HCT116 (cell line): ENCODE measurements around the gene PDE4C. TPM values are rescaled to one million over a fixed set of nuclear protein-coding genes. Genes with fewer than 3 reads are reported as not detected.

Experiments used
- ATAC-seq: fragments of 200-7000 bp; cut with Tn5 transposase; 2 replicates; pipeline ENCODE4 v1.9.1; 2020; ENCODE audit warnings: mild to moderate bottlenecking, moderate library complexity
- BruUV-seq: library from RNA; stranded (reverse); fragments of 400-500 nt; replicated peaks from 2 replicates; lab custom pipeline; 2021; lab: Mats Ljungman, UMichigan
- CTCF ChIA-PET: fragments of 300-600 bp; sonication (Branson Sonifier 250); formaldehyde crosslinking; loops from one replicate; lab custom pipeline; 2021; ENCODE audit warnings: antibody characterized with exemption; lab: Charles Lee
- POLR2A ChIA-PET: fragments of 300-600, 350-600 bp; sonication (Branson Sonifier 250); formaldehyde crosslinking; loops from one replicate; lab custom pipeline; 2021; ENCODE audit warnings: antibody characterized with exemption; lab: Charles Lee
- RAD21 ChIA-PET, 2 experiments: fragments of 300-600 bp; sonication (Branson Sonifier 250); formaldehyde crosslinking; loops; one replicate each; lab custom pipeline; 2023; ENCODE audit warnings: low total read pairs in 2 of 2; ENCODE audit not compliant: uncharacterized antibody in 2 of 2, unreplicated experiment in 2 of 2, low non-redundant PET in 1 of 2; lab: Charles Lee
- DNase-seq: peaks from one replicate; pipeline ENCODE4 v3.0.0-alpha.2; 2010; ENCODE audit warnings: low read depth, low spot score
- H2AFZ ChIP-seq: fragments of 200-600 bp; shearing (Covaris generic), sonication (generic); 2 replicates; pipeline ENCODE4 v1.6.1; 2017; ENCODE audit warnings: low read depth, mixed run types, mixed read lengths, antibody characterized with exemption, low read length; ENCODE audit not compliant: poor library complexity, severe bottlenecking
- H3K27ac ChIP-seq: 2 replicates; pipeline ENCODE4 v1.5.1; 2012; ENCODE audit warnings: low read depth, low read length
- H3K27me3 ChIP-seq: fragments of 200-600 bp; sonication (generic); 2 replicates; pipeline ENCODE4 v1.6.1; 2016; ENCODE audit warnings: mixed run types, low read length, mixed read lengths; ENCODE audit not compliant: insufficient read depth
- H3K36me3 ChIP-seq, 2 experiments: fragments of 200-500 bp in 1 of 2; fragments of 200-600 bp in 1 of 2; sonication (Bioruptor generic) in 1 of 2; sonication (generic) in 1 of 2; 2 replicates each; pipeline versions ENCODE4 v1.5.1 to v1.6.1; 2014 to 2016; ENCODE audit warnings: low read length in 2 of 2, inconsistent platforms in 1 of 2, mixed read lengths in 1 of 2, mixed run types in 1 of 2; ENCODE audit not compliant: insufficient read depth in 2 of 2, control insufficient read depth in 1 of 2
- H3K4me1 ChIP-seq, 2 experiments: fragments of 200-600 bp in 1 of 2; sonication (generic) in 1 of 2; 2 replicates each; pipeline versions ENCODE4 v1.5.1 to v1.6.1; 2012 to 2017; ENCODE audit warnings: low read length in 2 of 2, inconsistent platforms in 1 of 2, mild to moderate bottlenecking in 1 of 2, mixed read lengths in 1 of 2, mixed run types in 1 of 2, moderate library complexity in 1 of 2; ENCODE audit not compliant: insufficient read depth in 2 of 2, control insufficient read depth in 1 of 2
- H3K4me2 ChIP-seq: fragments of 200-600 bp; sonication (generic); 2 replicates; pipeline ENCODE4 v1.6.1; 2017; ENCODE audit warnings: mixed run types, low read length, mixed read lengths
- H3K4me3 ChIP-seq, 2 experiments: fragments of 200-600 bp in 1 of 2; sonication (generic) in 1 of 2; replicated peaks in 1 of 2; 2 replicates each; pipeline ENCODE4 v1.5.1; 2011 to 2016; ENCODE audit warnings: low read length in 2 of 2, control low read depth in 1 of 2, low read depth in 1 of 2, mild to moderate bottlenecking in 1 of 2, mixed read lengths in 1 of 2, mixed run types in 1 of 2
- H3K79me2 ChIP-seq: fragments of 200-600 bp; sonication (generic); 2 replicates; pipeline ENCODE4 v1.6.1; 2017; ENCODE audit warnings: mild to moderate bottlenecking, mixed run types, low read length, moderate library complexity, mixed read lengths; ENCODE audit not compliant: insufficient read depth
- H3K9ac ChIP-seq: fragments of 200-600 bp; sonication (generic); 2 replicates; pipeline ENCODE4 v1.6.1; 2016; ENCODE audit warnings: low read length, mixed read lengths
- H3K9me2 ChIP-seq: fragments of 200-600 bp; sonication (generic), shearing (Covaris generic); 2 replicates; pipeline ENCODE4 v1.6.1; 2017; ENCODE audit warnings: mixed run types, mild to moderate bottlenecking, moderate library complexity; ENCODE audit not compliant: insufficient read depth
- H3K9me3 ChIP-seq, 2 experiments: fragments of 200-500 bp in 1 of 2; fragments of 200-600 bp in 1 of 2; sonication (Bioruptor generic) in 1 of 2; sonication (generic) in 1 of 2; 2 replicates each; pipeline ENCODE4 v1.6.1; 2014 to 2017; ENCODE audit warnings: low read length in 2 of 2, mixed read lengths in 2 of 2, inconsistent platforms in 1 of 2, low read depth in 1 of 2, mild to moderate bottlenecking in 1 of 2, mixed run types in 1 of 2, moderate library complexity in 1 of 2; ENCODE audit not compliant: control insufficient read depth in 1 of 2, insufficient read depth in 1 of 2
- H4K20me1 ChIP-seq: fragments of 200-600 bp; sonication (generic), shearing (Covaris generic); 2 replicates; pipeline ENCODE4 v1.6.1; 2017; ENCODE audit warnings: mixed run types, mild to moderate bottlenecking, moderate library complexity; ENCODE audit not compliant: insufficient read depth
- EGR1 ChIP-seq: IDR thresholded peaks from 2 replicates; pipeline ENCODE4 v1.6.1; 2012; ENCODE audit warnings: low read depth
- ELF1 ChIP-seq: IDR thresholded peaks from 2 replicates; pipeline ENCODE4 v1.6.1; 2012; ENCODE audit warnings: low read depth, borderline replicate concordance
- EZH2 ChIP-seq: fragments of 200-600 bp; sonication (generic); IDR thresholded peaks from 2 replicates; pipeline ENCODE4 v1.6.1; 2017; ENCODE audit warnings: antibody characterized with exemption, mixed run types
- JUND ChIP-seq: IDR thresholded peaks from 2 replicates; pipeline ENCODE4 v1.6.1; 2012
- RAD21 ChIP-seq: IDR thresholded peaks from 2 replicates; pipeline ENCODE4 v1.6.1; 2012; ENCODE audit warnings: low read depth, mild to moderate bottlenecking
- REST ChIP-seq: IDR thresholded peaks from 2 replicates; pipeline ENCODE4 v1.6.1; 2012; ENCODE audit warnings: low read depth
- SIN3A ChIP-seq: IDR thresholded peaks from 2 replicates; pipeline ENCODE4 v1.6.1; 2012; ENCODE audit warnings: low read depth
- YY1 ChIP-seq: IDR thresholded peaks from 2 replicates; pipeline ENCODE4 v1.6.1; 2011; ENCODE audit warnings: low read length, low read depth, moderate library complexity, mild to moderate bottlenecking; ENCODE audit not compliant: insufficient replicate concordance; ENCODE audit errors: extremely low read depth
- ZFX ChIP-seq: fragments of 450-650 bp; IDR thresholded peaks from 2 replicates; pipeline ENCODE4 v1.6.1; 2017
- ZNF274 ChIP-seq: fragments of 200-500 bp; sonication (Bioruptor generic); IDR thresholded peaks from 2 replicates; pipeline ENCODE4 v1.6.1; 2014; ENCODE audit warnings: mild to moderate bottlenecking, low read depth, low read length, inconsistent platforms
- intact Hi-C: fragments of 100-400 bp; cut with micrococcal nuclease; formaldehyde crosslinking; loops from 2 replicates; pipeline ENCODE4 v1.10.0; 2022
- total RNA-seq: library from RNA; stranded (reverse); gene quantifications from one replicate; pipeline ENCODE4 v1.2.1, GENCODE V29; 2021; ENCODE audit not compliant: unreplicated experiment
- TF ChIP-seq, protein P1 (sequence below): IDR thresholded peaks from 2 replicates; pipeline ENCODE4 v1.6.1; 2012

The PDE4C gene
- total RNA-seq, 1 experiment from 2014 or later: 1.5 TPM

DNA sequence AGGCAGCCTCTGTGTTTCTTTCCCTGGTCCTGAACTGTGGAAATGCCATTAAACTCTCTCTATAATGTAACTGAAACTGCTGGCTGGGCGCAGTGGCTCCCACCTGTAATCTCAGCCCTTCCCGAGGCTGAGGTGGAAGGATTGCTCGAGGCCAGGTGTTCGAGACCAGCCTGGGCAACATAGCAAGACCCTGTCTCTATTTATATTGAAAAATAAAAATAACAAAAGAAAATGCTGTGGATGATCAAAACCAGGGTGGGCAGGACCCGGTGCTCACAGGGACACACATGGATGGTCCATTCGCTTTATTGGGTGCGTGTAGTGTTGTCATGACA, 29.8 kb downstream of the PDE4C start:
- ChIA-PET POLR2A (no interaction called here), RAD21 (no interaction called here), CTCF (no interaction called here)
- H3K27ac ChIP-seq: peak overlapping the region; percentile 1; the same call in 1 of the 2 replicates
- H3K9me2 ChIP-seq: no peaks in the 10 kb centered on the region
- H3K4me1 ChIP-seq: peaks cover 9 to 25% of the 10 kb centered on the region in 2 experiments
- no peaks in the 10 kb centered on the region for H3K9me3 ChIP-seq
- H2AFZ ChIP-seq: no peak overlapping the region
- no peak overlapping the region for H3K9ac ChIP-seq
- H4K20me1 ChIP-seq: no peaks in the 10 kb centered on the region; the same call in 1 of the 2 replicates
- intact Hi-C loops: no loop called here
- H3K4me3 ChIP-seq: no peak overlapping the region
- H3K4me2 ChIP-seq: no peak overlapping the region
- no peak for ATAC-seq
- TF ChIP-seq JUND: no peak
- no peak for TF ChIP-seq EGR1
- no peak for TF ChIP-seq ELF1
- no peak for TF ChIP-seq EZH2
- TF ChIP-seq YY1: no peak
- TF ChIP-seq SIN3A: no peak
- TF ChIP-seq REST: no peak
- TF ChIP-seq, protein P1, sequence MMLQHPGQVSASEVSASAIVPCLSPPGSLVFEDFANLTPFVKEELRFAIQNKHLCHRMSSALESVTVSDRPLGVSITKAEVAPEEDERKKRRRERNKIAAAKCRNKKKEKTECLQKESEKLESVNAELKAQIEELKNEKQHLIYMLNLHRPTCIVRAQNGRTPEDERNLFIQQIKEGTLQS: no peak
- no peak for TF ChIP-seq RAD21
- TF ChIP-seq ZNF274: no peak
- no peak for TF ChIP-seq ZFX
- DNase-seq: no peak
- no peaks in the 10 kb centered on the region for H3K27me3 ChIP-seq
- peaks cover 10 to 16% of the 10 kb centered on the region in 2 experiments; a peak in 3 of 4 replicates for H3K36me3 ChIP-seq
- H3K79me2 ChIP-seq: peaks cover 10% of the 10 kb centered on the region; the same call in 1 of the 2 replicates
- no TSS peak for BruUV-seq
